ENCODE data around the gene GPATCH2.
"Not testable (repeated sequence)": the region's sequence is repeated elsewhere in the genome, so short reads cannot be mapped to it uniquely, and the experiment has no call there.

Gene GPATCH2

DNA sequence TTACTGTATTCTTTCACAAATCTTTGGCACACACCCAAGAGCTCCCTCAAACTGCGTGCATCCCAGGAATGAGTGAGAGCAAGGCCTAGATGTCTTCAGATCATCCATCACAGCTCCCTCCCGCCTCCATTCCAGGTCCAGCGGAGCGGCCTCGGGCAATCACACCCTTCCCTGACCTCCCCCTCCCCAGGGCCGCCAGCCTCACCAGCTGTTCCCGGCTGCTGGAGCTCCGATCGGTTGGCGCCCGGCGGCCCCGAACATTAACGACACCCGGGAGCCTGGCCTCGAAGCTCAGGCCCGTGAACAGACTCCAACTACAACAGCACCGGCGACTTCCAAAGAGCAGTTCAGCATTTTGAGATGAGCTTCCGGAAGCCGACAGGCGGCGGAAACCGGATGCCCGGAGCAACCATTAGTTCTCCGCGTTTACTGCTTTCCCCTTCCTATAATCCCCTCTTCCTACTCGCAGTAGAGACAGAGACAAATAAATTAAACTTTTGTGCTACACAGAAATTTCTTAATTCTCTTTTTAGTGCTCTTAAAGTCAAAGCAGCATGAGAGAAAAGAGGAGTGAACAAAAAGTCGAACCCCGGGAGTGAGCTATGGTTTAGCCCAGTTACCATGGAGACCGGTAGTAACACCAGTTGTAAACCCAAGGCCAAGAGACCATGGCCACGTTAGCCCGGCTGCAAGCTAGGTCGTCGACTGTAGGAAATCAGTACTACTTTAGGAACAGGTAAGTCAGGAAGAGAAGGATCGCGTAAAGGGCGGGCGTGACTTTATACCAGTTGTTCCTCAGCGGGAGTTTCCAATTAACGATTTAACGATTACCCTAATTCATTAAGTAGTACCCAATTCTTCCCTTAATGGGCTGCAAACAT, at the start of gene GPATCH2, which contains the start of gene SPATA17:
Gene GPATCH2, minus strand, starts transcription at position 380 of the 881 bp plus-strand sequence. Its CDS starts 119 bp downstream, at position 261.
Gene SPATA17, plus strand, starts transcription at position 634 of the 881 bp plus-strand sequence. Its CDS starts 35 bp downstream, at position 669.
- peak; percentile 65 for DNase-seq (ENCODE audit: low read depth)

DNA sequence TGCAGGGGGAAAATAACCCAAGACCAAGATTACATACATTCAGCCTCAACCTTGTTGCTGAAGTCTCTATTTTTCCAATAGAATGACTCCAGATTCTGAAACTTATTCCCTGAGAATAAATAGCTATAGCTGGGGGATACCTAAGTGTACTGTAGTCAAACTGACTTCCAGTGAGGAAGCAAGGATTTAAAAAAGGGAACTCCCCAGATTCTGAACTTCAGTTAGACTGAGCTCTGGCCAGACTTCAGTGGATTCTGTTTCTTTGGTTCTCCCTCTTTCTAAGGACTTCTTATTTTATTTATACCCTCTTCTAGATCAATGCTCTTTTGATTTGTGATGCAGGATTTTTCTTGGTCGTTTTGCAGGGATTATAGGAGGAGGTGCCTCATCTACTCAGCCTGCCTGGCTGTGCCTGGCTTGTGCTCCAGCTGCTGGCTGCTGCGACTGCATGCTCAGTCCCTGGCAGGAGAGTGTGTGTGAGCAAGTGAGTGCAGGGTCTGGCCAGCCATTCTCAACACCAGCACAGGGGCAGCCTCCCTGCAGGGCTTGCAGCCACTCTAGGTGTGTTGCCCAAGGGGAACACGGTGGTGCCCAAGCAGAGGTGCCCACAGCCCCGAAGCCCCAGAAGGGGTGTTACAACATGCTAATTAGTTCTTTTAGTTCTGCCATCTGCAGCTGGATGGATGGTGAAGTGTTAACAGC, 43.3 kb upstream of the GPATCH2 start:
- DNase-seq (ENCODE audit: low read depth): no peak

DNA sequence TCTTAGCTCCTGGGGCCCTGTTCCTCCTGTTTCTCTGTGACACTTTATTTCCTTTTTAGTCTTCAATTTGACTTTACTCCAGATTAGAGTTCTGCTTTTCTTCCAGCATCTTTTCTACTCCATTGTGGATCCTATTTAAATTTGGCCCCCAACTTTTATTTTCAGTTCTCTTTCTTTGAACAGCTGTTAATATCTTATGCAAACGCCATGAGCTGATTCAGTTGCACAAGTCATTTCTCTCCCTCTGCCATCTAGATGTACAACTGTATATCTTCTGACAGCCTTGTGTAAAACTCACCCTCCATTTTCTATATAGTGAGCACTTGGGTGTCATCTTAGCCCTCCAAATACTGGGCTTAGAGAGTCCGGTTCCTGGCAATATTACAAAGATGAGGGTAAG, 42.5 kb upstream of the GPATCH2 start:
- no peak for DNase-seq (ENCODE audit: low read depth)

DNA sequence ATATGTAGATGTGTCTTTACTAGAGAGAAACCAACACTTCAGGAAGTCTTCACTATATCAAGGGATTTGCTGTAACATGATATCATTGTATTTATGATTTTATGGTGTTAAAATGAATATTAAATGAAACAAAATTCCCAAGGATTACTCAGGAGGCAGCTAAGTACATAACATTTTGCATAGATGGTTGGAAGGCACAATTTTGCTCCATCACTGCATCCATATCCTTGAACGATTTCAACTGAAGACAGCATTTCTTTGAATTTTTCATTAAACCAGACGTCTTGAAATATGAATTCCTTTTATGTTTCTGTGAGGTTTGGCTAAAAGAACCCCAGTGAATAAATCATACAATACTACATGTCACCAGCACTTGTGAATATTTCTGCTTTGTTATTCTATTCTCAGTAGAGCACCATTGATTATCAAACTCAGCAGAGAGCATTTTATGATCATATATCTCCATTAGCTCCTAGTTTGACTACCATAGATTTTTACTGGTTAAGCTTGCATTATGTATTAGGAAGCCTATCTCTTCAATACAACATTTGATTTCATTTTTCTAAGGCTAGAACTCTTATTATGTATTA, 37.6 kb upstream of the GPATCH2 start:
- no peak for DNase-seq (ENCODE audit: low read depth)

DNA sequence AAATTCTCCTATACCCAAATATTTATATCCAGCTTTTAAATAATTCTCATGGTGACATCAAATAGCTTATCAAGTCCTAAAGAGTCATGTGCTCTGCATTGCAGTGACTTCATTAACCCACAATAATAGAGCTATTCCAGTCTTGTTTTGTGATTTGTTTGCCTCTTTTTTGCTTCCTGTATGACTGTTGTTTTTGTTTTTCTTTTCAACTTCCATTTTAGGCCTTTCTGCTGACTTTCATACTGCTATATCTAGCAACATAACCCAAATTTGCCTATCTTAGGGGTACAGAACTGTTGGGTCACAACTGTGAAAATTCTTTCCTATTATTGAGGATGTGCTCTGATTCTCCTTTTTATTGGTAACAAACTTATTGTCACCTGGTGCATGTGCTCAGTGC, 30.5 kb upstream of the GPATCH2 start:
- no peak for DNase-seq (ENCODE audit: low read depth)

DNA sequence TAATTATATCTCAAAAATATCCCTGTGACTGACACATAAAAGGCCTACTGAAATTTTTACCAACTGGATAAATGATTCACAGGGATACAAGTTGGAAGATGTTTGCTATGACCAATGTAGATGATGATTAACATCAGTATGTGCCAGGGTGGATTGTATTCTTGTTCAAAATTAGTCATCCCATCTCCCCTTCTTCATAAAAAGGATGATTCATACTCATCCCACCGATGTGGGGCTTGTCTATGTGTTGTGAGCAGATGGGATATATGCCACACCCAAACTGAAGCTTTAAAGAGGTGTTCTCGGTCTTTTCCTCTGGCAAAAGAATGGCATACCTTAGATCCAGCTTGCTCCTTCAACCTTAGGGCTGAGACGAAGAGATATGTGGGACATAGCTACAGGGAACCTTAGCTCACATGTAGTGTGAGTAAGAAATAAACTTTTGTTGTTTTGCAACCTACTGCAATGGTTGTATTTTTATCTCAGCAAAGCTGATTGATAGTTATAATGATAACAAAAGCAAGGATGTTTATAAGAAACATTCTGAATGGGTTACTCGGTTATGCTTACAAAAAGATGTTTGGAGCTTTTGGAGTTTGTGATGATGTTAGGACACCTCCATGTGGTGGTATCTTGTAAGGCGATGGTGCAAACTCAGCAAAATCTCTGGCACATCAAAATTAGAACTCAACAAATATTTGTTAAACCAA, 29.6 kb upstream of the GPATCH2 start:
- peak; percentile 54 for DNase-seq (ENCODE audit: low read depth)

DNA sequence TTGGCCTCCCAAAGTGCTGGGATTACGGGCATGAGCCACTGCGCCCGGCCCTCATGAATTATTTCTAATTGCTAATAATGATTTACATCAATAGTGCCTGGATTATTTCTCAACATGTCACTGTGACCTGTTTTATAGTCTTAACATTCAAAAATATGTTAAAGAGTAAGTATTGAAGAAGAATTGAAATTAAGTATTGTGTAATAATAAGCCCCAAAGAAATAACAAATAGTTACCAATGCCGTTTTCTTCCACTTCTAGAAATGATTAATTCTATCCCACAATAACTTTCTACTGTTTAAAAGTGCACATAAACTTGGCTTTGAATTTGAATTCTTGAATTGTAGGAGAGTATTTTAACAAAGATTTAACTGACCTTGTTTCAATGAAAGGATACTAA, 19.8 kb upstream of the GPATCH2 start:
- DNase-seq (ENCODE audit: low read depth): no peak

DNA sequence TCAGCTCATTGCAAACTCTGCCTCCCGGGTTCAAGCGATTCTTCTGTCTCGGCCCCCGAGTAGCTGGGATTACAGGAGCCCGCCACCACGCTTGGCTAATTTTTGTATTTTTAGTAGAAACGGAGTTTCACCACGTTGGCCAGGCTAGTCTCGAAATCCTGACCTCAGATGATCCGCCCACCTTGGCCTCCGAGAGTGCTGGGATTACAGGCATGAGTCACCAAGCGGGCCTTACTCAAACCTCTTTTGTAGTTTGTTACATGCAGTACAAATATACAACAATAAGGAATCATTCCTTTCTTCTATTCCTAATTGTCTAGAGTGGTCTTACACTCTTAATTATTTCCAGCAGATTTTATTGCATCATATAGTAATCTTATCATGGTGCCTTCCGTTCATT, 16.9 kb upstream of the GPATCH2 start:
- DNase-seq (ENCODE audit: low read depth): no peak

DNA sequence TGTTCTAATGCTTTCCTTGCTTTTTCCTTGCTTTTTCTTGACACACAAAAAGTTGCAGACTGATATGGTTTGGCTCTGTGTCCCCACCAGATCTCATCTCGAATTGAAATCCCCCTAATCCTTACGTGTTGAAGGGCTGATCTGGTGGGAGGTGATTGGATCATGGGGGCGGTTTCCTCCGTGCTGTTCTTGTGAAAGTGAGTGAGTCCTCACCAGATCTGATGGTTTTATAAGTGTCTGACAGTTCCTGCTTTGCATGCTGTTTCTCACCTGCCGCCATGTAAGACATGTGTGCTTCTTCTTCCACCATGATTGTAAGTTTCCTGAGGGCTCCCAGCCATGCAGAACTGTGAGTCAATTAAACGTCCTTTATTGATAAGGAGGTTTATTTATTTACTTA, 11.6 kb upstream of the GPATCH2 start:
- DNase-seq (ENCODE audit: low read depth): no peak

DNA sequence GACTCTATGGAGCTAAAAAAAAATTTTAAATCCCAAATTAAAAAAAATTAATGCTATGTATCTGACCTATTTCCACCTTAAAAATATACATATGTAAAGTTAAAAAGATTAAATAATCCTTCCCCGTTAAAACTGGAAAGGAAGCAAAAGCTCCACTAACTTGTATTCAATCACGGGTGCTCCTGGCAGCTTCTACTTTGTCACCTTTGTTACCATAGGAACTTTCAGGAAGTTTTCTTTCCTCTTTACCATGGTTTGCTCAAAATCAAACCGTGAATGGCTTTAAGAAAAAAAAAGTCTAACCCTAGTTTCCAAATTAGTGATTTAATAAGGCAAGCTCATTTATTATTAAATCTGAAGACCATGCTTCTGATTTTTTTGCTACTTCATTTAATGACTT, 3.5 kb downstream of the GPATCH2 start:
- DNase-seq (ENCODE audit: low read depth): no peak

DNA sequence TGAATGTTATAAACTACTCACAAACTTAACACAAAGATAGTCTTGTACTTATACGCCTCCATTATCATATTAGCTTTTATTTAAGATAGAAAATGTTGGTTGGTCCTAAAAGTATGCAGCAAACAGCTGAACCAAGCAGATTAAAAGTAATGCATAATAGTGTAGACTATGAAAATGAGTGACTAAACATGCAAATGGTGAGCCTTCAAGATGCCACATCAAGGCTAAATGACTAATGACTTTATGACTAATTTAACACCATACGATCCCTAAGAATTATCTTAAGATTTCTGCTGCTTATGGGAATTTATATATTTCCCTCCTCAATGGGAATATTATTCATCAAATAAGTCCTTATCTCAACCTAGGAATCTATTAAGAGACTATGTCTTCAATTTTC, 4.6 kb downstream of the GPATCH2 start:
- no peak for DNase-seq (ENCODE audit: low read depth)

DNA sequence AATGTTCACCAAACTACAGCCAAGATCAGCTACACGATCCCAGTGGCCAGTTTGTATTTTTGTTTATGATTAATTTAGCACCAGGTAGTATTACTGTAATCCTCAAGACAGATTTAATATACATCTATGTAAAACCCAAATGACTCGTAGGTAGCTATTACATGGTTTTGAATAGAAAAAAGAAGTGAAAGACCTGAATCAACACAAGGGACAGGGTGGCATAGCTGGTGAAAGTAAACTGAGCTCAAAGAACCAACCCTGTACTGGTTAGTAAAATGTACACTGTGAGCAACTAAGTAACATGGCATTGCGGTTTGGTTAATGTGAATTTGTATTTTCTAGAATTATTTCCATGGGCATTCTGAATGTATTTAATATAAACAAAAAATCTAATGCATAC, 8.8 kb downstream of the GPATCH2 start:
- DNase-seq (ENCODE audit: low read depth): no peak

DNA sequence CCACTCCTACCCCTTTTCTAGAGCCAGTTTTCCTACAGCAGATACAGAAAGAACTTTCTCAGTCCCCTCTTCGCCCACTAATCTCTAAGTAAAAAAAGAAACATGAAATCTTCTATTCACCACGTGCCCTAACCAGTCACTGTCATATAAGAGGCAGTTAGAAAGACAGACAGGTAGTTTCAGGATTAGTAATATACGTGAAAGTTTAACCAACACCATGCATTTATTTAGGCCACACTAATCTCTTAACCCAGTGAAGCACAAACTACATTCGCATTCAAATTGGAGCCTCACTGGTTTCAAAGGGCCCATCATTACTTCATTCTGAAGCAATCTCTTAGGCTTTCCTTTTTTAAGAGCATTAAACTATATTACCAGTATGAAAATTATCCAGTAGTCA, 10.1 kb downstream of the GPATCH2 start:
- DNase-seq (ENCODE audit: low read depth): no peak

DNA sequence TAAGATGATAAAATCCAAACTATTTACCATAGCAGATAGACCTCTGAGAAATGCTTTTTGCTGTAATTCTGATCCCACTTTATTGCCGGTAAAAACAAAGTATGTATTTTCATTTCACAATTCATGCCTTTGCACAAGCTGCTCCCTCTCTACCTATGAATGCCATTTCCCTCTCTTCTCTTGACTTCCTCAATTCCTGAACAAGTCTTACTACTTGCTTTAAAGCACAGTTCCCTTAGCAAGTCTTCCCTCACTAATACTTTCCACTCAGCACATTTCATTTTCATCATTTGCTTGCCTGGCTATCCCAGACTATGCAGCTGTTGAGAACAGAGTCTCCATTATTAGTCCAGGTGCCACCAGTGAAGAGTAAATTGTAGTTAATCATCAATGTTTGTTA, 13.8 kb downstream of the GPATCH2 start:
- DNase-seq (ENCODE audit: low read depth): no peak

DNA sequence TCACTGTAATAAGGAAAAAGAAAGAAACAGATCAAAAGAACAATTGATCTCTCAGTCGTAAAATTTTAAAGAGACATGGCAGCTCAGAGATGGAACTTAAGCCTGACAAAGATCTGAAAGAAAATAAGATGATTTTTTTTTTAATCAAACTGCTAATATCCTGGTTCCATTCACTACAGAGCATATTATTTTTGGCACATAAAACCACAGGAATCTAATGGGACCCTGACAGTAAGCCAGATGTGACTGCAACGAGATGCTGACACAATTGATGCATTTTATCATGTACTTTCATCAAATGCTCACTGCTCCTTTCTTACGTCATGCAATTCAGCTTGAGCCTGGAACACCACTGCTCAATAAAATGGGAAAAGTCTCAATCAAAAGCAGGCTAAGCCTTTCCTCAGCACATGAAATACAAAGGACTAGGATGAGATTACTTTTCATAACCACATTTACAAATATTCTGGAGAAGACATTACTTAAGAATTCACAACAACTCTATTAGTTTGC, 16.6 kb downstream of the GPATCH2 start:
- no peak for DNase-seq (ENCODE audit: low read depth)

DNA sequence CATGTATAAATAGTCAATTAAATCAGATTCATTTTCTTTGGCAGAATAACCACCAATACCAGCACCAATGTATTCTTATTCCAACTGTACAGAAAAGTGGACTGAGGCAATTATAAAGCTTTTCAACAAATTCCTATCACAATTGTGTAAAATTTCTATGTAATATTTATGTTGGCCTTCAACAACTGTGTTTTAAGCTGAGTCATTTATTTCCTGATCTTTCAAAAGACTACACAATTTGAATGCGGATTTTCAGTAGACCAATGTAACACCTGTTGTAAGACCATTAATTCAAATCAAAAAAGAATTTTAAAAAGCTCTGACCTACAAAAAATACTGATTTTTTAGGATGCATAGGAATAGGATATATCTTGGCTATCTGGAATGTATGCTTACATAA, 25.5 kb downstream of the GPATCH2 start:
- DNase-seq (ENCODE audit: low read depth): no peak

DNA sequence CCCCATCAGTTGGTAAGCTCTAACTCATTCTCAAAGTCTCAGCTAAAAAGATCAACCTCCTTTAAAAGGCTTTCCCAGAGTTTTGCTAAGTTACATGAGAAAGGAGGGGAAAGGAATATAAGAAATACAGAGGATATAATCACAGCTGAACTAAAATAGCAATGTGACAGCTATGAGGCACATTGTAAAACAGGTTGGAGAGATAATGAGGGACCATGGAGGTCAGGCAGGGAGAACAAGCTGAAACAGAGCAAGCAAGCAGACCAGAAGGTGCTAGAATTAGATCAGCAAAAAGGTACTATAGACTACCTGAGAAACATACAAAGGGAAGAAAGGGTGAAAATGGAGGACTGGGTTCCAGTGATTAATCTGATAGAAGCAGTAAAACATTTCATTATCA, 28.5 kb downstream of the GPATCH2 start:
- no peak for DNase-seq (ENCODE audit: low read depth)

DNA sequence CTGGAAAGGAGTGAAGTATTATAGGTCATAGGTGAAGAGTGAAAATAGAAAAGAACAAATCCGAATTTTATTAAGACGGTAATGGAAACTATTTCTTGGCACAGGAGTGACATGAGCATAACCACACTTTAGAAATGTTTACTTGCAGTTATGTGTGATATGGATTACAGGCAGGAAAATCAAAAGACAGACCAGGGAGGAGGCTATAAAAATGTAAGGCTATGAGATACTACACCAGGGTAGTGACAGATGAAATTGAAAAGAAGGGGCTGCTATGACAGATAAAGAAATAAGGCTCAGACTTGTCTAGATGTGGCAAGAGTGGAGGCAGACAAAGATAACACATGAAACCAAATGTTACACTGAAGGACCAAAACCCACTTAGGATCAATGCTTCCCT, 31.7 kb downstream of the GPATCH2 start:
- no peak for DNase-seq (ENCODE audit: low read depth)

DNA sequence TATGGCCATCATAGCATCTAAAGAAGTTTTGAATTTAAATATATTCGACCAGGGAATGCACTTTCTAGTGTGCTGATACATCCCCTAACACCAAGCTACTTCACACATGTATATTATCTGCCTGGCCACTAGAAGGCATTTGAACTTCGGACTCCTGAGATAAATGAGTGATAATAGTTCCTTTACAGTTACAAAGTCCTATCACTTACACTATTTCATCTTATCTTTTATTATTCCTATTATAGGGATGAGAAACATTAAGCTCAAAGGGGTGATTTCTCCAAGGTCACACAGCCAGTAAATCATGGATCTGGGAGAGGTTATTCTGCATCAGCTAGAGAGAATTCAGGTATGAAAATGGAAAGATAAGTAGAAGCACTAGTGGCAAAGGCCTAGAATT, 40.3 kb downstream of the GPATCH2 start:
- no peak for DNase-seq (ENCODE audit: low read depth)

DNA sequence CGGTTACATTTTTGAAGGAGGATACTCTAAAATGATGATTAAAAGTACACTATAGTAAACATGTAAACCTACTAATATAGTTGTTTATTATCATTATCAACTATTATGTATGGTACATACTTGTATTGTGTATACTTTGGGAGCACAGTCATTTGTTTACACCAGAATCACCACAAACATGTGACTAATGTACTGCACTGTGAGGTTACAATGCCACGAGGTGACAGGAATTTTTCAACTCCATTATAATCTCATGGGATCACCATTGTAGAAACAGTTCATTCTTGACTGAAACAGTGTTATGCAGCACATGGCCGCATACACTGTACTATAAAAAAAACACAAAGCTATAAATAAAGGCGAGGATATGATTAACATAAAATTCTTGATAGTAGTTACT, 44.3 kb downstream of the GPATCH2 start:
- no peak for DNase-seq (ENCODE audit: low read depth)

DNA sequence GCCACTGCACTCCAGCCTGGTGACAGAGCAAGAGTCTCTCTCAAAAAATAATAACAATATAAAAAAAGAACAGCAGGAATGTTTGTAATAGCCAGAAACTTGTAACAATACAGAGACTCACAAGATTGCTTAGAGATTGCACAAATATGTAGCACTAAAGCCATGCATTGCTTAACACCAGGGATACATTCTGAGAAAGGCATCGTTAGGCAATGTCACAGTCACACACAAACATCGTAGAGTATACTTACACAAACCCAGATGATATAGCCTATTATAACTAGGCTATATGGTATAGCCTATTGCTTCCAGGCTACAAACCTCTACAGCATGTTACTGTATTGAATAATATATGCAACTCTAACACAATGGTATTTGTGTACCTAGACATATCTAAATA, 45.3 kb downstream of the GPATCH2 start:
- DNase-seq (ENCODE audit: low read depth): no peak

DNA sequence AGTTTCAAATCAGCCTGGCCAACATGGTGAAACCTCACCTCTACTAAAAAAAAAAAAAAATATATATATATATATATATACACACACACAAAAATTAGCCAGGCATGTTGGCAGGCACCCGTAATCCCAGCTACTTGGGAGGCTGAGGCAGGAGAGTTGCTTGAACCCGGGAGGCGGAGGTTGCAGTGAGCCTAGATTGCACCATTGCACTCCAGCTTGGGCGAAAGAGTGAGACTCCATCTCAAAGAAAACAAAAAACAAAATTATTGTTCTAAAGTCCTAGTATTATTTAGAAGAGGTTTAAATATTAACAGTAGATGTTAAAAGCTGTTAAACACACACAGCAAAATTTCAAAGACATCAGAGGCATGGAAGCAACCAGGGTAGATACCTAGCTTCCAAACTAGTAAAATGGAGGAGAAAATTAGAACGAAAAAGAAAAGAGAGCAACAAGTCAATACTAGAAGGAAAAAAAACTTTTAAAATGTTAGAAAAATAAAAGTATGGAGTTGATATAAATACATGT, 46.5 kb downstream of the GPATCH2 start:
- not testable (repeated sequence) for DNase-seq (ENCODE audit: low read depth)
